H9 (cell line): ENCODE data around the gene ELOVL6. TPM values are rescaled to one million over a fixed set of nuclear protein-coding genes. Genes with fewer than 3 reads are reported as not detected.
A peak's percentile ranks its signal among the peaks of the same experiment; 100 is the strongest.

Experiments used
- DNase-seq: peaks from one replicate; pipeline ENCODE4 v3.0.0-alpha.2; 2017
- H2AFZ ChIP-seq: one replicate; pipeline ENCODE4 v1.6.1; 2013; ENCODE audit warnings: mild to moderate bottlenecking, low read length, control low read depth, moderate library complexity
- H2AK5ac ChIP-seq: 2 replicates; pipeline ENCODE4 v1.6.1; 2013; ENCODE audit warnings: low read length, control low read depth, mixed read lengths; ENCODE audit not compliant: insufficient read length
- H2BK120ac ChIP-seq: one replicate; pipeline ENCODE4 v1.6.1; 2013; ENCODE audit warnings: low read depth, mild to moderate bottlenecking, low read length, control low read depth, inconsistent platforms; ENCODE audit not compliant: poor library complexity, severe bottlenecking
- H2BK12ac ChIP-seq: 2 replicates; pipeline ENCODE4 v1.6.1; 2013; ENCODE audit warnings: low read length, control low read depth, mixed read lengths, low read depth; ENCODE audit not compliant: insufficient read length
- H2BK15ac ChIP-seq: 2 replicates; pipeline ENCODE4 v1.6.1; 2013; ENCODE audit warnings: low read depth, low read length, control low read depth
- H2BK20ac ChIP-seq: one replicate; pipeline ENCODE4 v1.6.1; 2013; ENCODE audit warnings: low read depth, mild to moderate bottlenecking, low read length, control low read depth, inconsistent platforms; ENCODE audit not compliant: poor library complexity, severe bottlenecking
- H2BK5ac ChIP-seq: 2 replicates; pipeline ENCODE4 v1.6.1; 2013; ENCODE audit warnings: low read length, control low read depth, mixed read lengths; ENCODE audit not compliant: insufficient read length
- H3K14ac ChIP-seq: 2 replicates; pipeline ENCODE4 v1.6.1; 2013; ENCODE audit warnings: low read length, control low read depth; ENCODE audit not compliant: insufficient read depth
- H3K18ac ChIP-seq: 2 replicates; pipeline ENCODE4 v1.6.1; 2013; ENCODE audit warnings: low read depth, mild to moderate bottlenecking, mixed read lengths, low read length, control low read depth; ENCODE audit not compliant: insufficient read length
- H3K23ac ChIP-seq: 2 replicates; pipeline ENCODE4 v1.6.1; 2013; ENCODE audit warnings: low read length, control low read depth, mixed read lengths, low read depth; ENCODE audit not compliant: insufficient read length
- H3K23me2 ChIP-seq: 2 replicates; pipeline ENCODE4 v1.6.1; 2013; ENCODE audit warnings: low read depth, mild to moderate bottlenecking, mixed read lengths, low read length, control low read depth; ENCODE audit not compliant: insufficient read length, poor library complexity, severe bottlenecking
- H3K27ac ChIP-seq: 2 replicates; pipeline ENCODE4 v1.5.1; 2013; ENCODE audit warnings: low read length, control low read depth, mixed read lengths, low read depth; ENCODE audit not compliant: insufficient read length
- H3K27me3 ChIP-seq: 2 replicates; pipeline ENCODE4 v1.6.1; 2013; ENCODE audit warnings: low read length, control low read depth, inconsistent platforms; ENCODE audit not compliant: insufficient read depth
- H3K4ac ChIP-seq: 2 replicates; pipeline ENCODE4 v1.6.1; 2013; ENCODE audit warnings: low read depth, mild to moderate bottlenecking, control low read depth, inconsistent platforms, low read length, moderate library complexity
- H3K4me1 ChIP-seq: 2 replicates; pipeline ENCODE4 v1.6.1; 2013; ENCODE audit warnings: low read length, control low read depth, inconsistent platforms; ENCODE audit not compliant: insufficient read depth
- H3K4me2 ChIP-seq: 2 replicates; pipeline ENCODE4 v1.6.1; 2013; ENCODE audit warnings: low read length, control low read depth, mixed read lengths; ENCODE audit not compliant: insufficient read length, insufficient read depth
- H3K56ac ChIP-seq: 2 replicates; pipeline ENCODE4 v1.6.1; 2013; ENCODE audit warnings: low read depth, mild to moderate bottlenecking, mixed read lengths, low read length, control low read depth; ENCODE audit not compliant: insufficient read length
- H3K79me1 ChIP-seq: 2 replicates; pipeline ENCODE4 v1.6.1; 2013; ENCODE audit warnings: low read depth, mild to moderate bottlenecking, moderate library complexity, low read length, control low read depth, inconsistent platforms; ENCODE audit not compliant: insufficient read depth, poor library complexity, severe bottlenecking
- H3K79me2 ChIP-seq: 2 replicates; pipeline ENCODE4 v1.6.1; 2013; ENCODE audit warnings: low read length, control low read depth, inconsistent platforms; ENCODE audit not compliant: insufficient read depth
- H3K9ac ChIP-seq: 2 replicates; pipeline ENCODE4 v1.6.1; 2013; ENCODE audit warnings: low read length, control low read depth, mixed read lengths; ENCODE audit not compliant: insufficient read length; ENCODE audit errors: extremely low read depth
- H3K9me3 ChIP-seq: one replicate; pipeline ENCODE4 v1.6.1; 2013; ENCODE audit warnings: low read depth, low read length, inconsistent platforms; ENCODE audit not compliant: control insufficient read depth
- H3T11ph ChIP-seq: one replicate; pipeline ENCODE4 v1.6.1; 2013; ENCODE audit warnings: mild to moderate bottlenecking, low read length, control low read depth, inconsistent platforms
- H4K20me1 ChIP-seq: one replicate; pipeline ENCODE4 v1.6.1; 2013; ENCODE audit not compliant: control insufficient read depth, insufficient read length, insufficient read depth
- H4K5ac ChIP-seq: 2 replicates; pipeline ENCODE4 v1.6.1; 2013; ENCODE audit warnings: low read depth, mild to moderate bottlenecking, mixed read lengths, low read length, control low read depth; ENCODE audit not compliant: insufficient read length
- H4K8ac ChIP-seq: replicated peaks from 2 replicates; pipeline ENCODE4 v1.6.1; 2013; ENCODE audit warnings: low read length, control low read depth, mixed read lengths, low read depth; ENCODE audit not compliant: insufficient read length
- H4K91ac ChIP-seq: 2 replicates; pipeline ENCODE4 v1.6.1; 2013; ENCODE audit warnings: low read depth, mild to moderate bottlenecking, moderate library complexity, mixed read lengths, low read length, control low read depth; ENCODE audit not compliant: insufficient read length
- H3K27ac Mint-ChIP-seq, 3 experiments: 2 replicates in 2 of 3; 3 replicates in 1 of 3; pipeline ENCODE4 v1.8.0; 2020 to 2021; ENCODE audit warnings: mixed read lengths in 3 of 3, mild to moderate bottlenecking in 1 of 3, moderate library complexity in 1 of 3
- H3K27me3 Mint-ChIP-seq: 2 replicates; pipeline ENCODE4 v1.8.0; 2021; ENCODE audit warnings: low read depth, mild to moderate bottlenecking, moderate library complexity, mixed read lengths
- H3K36me3 Mint-ChIP-seq, 3 experiments: 2 replicates in 2 of 3; 3 replicates in 1 of 3; pipeline ENCODE4 v1.8.0; 2020 to 2021; ENCODE audit warnings: low read depth in 3 of 3, mixed read lengths in 3 of 3; ENCODE audit not compliant: insufficient read depth in 1 of 3
- H3K4me1 Mint-ChIP-seq, 2 experiments: 2 replicates each; pipeline ENCODE4 v1.8.0; 2020; ENCODE audit warnings: mixed read lengths in 2 of 2
- H3K4me3 Mint-ChIP-seq, 2 experiments: 2 replicates in 1 of 2; 3 replicates in 1 of 2; pipeline ENCODE4 v1.8.0; 2020 to 2021; ENCODE audit warnings: mild to moderate bottlenecking in 2 of 2, mixed read lengths in 2 of 2, moderate library complexity in 1 of 2
- H3K9me3 Mint-ChIP-seq, 2 experiments: 2 replicates in 1 of 2; 3 replicates in 1 of 2; pipeline ENCODE4 v1.8.0; 2020; ENCODE audit warnings: mild to moderate bottlenecking in 2 of 2, mixed read lengths in 2 of 2, moderate library complexity in 1 of 2
- CTCF ChIP-seq: fragments of 200-600 bp; sonication (generic); conservative IDR thresholded peaks from 3 replicates; pipeline ENCODE4 v1.8.0; 2021; ENCODE audit warnings: antibody characterized with exemption, mild to moderate bottlenecking
- WGBS: extraction: QIAGEN DNeasy Blood & Tissue Kit; methylation state at CpG from one replicate; pipeline ENCODE4 v1.1.7; 2013; ENCODE audit warnings: missing lambda C conversion rate, low lambda C conversion rate, mixed read lengths; ENCODE audit not compliant: insufficient read length; ENCODE audit errors: extremely low coverage; 5-methylcytosine and 5-hydroxymethylcytosine counted together
- total RNA-seq: library from RNA; stranded (reverse); gene quantifications from 2 replicates; pipeline ENCODE4 v1.2.1, GENCODE V29; 2021

ELOVL6 gene
- total RNA-seq, 1 experiment from 2014 or later = 64.6 TPM

- Histone ChIP-seq H3K79me1 (peaks cover 6% of the 10 kb centered on the region), H4K91ac (no peak overlapping the region), H4K20me1 (no peaks in the 10 kb centered on the region), H3K23me2 (no peaks in the 10 kb centered on the region), H4K8ac (no peak overlapping the region), H2BK15ac (no peak overlapping the region), H2BK120ac (no peak overlapping the region), H3K56ac (no peak overlapping the region), H3K18ac (no peak overlapping the region), H3K4me2 (no peak overlapping the region), H3K9ac (no peak overlapping the region), H4K5ac (no peak overlapping the region), H2BK5ac (no peak overlapping the region), H3K9me3 (no peaks in the 10 kb centered on the region), H3K23ac (no peak overlapping the region), H3K27me3 (no peaks in the 10 kb centered on the region), H3K27ac (no peak overlapping the region), H3K4me1 (no peaks in the 10 kb centered on the region), H3K14ac (no peak overlapping the region), H2BK20ac (no peak overlapping the region), H2BK12ac (no peak overlapping the region), H3K79me2 (no peaks in the 10 kb centered on the region; the same call in 1 of the 2 replicates), H3T11ph (no peak overlapping the region), H3K4ac (no peak overlapping the region), H2AK5ac (no peak overlapping the region), H2AFZ (no peak overlapping the region)
- peaks cover 12 to 19% of the 10 kb centered on the region in 2 experiments for H3K4me1 Mint-ChIP-seq
- peak overlapping the region in 1 of 3 experiments; percentile 83; a peak in 2 of 7 replicates for H3K27ac Mint-ChIP-seq
- peaks cover 19 to 41% (median 30%) of the 10 kb centered on the region in 3 experiments; a peak in 6 of 7 replicates for H3K36me3 Mint-ChIP-seq
- H3K4me3 Mint-ChIP-seq = no peak overlapping the region
- TF ChIP-seq CTCF = no peak
- no peaks in the 10 kb centered on the region for H3K9me3 Mint-ChIP-seq
- H3K27me3 Mint-ChIP-seq = no peaks in the 10 kb centered on the region
- no CpG with 5 or more reads among the region's 3 CpGs for WGBS
- no peak for DNase-seq
Measured at GRCh38 chr4:110119337-110119736, 79.1 kb downstream of the ELOVL6 start.
